ENCODE results near the gene KIF9. TPM values are rescaled to one million over a fixed set of nuclear protein-coding genes. Genes with fewer than 3 reads are reported as not detected.

Gene KIF9
- polyA plus RNA-seq, 1 experiment: 4.0 TPM

DNA sequence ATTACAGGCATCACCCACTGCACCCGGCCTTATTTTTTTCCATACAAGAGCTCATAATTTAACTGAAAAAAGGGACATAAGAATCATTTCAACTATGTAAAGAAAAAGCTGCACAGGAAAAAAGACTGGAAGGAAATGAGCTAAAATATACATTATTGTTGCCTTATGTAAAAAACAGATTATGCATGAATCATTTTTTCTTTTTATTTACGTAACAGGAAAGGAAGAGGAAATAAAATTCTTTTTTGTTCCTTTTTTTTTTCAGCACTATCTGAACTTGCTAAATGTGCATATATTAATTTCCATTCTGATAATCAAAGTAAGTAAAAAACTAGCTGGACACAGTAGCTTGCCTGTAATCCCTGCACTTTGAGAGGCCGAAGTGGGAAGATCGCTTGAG is 12.1 kb downstream of the KIF9 start:
- no peak for DNase-seq (ENCODE audit: low read depth, low spot score)
- Histone ChIP-seq H3K4me3 (ENCODE audit: low read depth, low read length) (no peak overlapping the region), H3K27me3 (ENCODE audit: control insufficient read depth, insufficient read depth, low read length) (no peaks in the 10 kb centered on the region), H3K27ac (ENCODE audit: low read depth, low read length) (no peak overlapping the region), H3K9me3 (ENCODE audit: control insufficient read depth, insufficient read depth, low read length) (no peaks in the 10 kb centered on the region)
- TF ChIP-seq, protein P1, sequence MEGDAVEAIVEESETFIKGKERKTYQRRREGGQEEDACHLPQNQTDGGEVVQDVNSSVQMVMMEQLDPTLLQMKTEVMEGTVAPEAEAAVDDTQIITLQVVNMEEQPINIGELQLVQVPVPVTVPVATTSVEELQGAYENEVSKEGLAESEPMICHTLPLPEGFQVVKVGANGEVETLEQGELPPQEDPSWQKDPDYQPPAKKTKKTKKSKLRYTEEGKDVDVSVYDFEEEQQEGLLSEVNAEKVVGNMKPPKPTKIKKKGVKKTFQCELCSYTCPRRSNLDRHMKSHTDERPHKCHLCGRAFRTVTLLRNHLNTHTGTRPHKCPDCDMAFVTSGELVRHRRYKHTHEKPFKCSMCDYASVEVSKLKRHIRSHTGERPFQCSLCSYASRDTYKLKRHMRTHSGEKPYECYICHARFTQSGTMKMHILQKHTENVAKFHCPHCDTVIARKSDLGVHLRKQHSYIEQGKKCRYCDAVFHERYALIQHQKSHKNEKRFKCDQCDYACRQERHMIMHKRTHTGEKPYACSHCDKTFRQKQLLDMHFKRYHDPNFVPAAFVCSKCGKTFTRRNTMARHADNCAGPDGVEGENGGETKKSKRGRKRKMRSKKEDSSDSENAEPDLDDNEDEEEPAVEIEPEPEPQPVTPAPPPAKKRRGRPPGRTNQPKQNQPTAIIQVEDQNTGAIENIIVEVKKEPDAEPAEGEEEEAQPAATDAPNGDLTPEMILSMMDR (IDR thresholded peaks at IDR 0.05; ENCODE audit: low read depth, low read length): no peak
- ChIA-PET CTCF (interaction anchor here (0.6 to 1.2 kb wide), 3 partner anchors 11 to 335 kb away, joined by 3 read pairs; no protein-coding TSS in a partner anchor), POLR2A (interaction anchor here (0.5 to 1.0 kb wide), 2 partner anchors 24 to 502 kb away, joined by 3 read pairs; no protein-coding TSS in a partner anchor)

DNA sequence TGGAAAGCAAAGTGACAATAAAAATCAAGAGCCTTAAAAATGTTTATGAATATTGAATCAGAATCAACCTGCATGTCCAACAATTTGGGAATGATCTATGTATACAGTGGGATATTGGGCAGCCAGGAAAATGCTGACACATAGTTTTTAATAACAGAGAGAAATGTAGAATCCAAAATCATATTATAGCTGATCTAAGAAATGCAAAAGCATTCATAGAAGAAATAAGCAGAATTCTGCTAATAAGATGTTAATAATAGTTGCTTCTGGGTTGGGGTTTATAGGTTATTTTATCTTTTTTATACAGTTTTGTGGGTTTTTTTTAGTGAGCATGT is 15.1 kb downstream of the KIF9 start:
- CTCF ChIA-PET: interaction anchor here (1.8 kb wide), 1 partner anchor 57 kb away, joined by 5 read pairs; no protein-coding TSS in a partner anchor
- TF ChIP-seq, protein P1 (IDR thresholded peaks at IDR 0.05; ENCODE audit: low read depth, low read length): no peak
- H3K27ac ChIP-seq (ENCODE audit: low read depth, low read length): no peak overlapping the region
- no peak for DNase-seq (ENCODE audit: low read depth, low spot score)
- no peaks in the 10 kb centered on the region for H3K9me3 ChIP-seq (ENCODE audit: control insufficient read depth, insufficient read depth, low read length)
- no peak overlapping the region for H3K4me3 ChIP-seq (ENCODE audit: low read depth, low read length)
- H3K27me3 ChIP-seq (ENCODE audit: control insufficient read depth, insufficient read depth, low read length): peaks cover 2% of the 10 kb centered on the region
- POLR2A ChIA-PET: no interaction called here

DNA sequence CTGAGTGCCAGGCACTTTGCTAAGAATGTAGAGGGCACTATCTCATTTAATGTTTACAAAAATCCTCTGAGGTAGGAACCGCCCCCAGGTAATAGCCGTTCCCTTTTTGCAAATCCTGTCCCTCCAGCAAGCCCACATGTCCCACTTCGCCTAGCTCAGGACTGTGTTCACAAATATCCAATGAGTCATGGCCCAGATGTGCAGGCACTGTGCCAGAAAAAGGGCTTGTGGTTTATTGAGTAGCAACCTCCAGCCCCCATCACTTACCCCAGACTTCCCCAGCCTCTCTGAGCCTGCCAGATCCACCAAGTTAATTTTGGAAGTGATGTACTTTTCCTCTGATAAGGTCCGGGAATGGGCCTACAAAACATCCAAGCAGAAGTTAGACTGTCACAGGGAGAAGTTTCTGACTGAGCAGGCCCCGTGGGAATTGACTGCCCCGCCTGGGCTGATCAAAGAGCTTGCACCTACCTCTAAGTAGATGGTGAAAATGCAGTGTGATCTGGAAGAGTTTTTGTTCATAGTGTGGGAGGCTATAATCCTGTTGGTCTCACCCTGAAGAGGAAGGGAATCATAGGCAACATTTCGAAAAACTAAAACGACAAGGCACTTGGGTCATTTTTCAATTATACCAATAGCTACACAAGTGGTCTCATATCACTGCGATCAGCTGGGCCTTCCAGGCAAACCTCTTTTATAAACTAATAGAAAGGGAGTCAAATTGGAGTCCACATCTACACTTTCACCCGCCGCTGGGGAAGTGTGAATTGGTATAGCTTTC is 15.7 kb downstream of the KIF9 start:
- TF ChIP-seq, protein P1 (IDR thresholded peaks at IDR 0.05; ENCODE audit: low read depth, low read length): no peak
- no peak overlapping the region for H3K27ac ChIP-seq (ENCODE audit: low read depth, low read length)
- ChIA-PET CTCF (interaction anchor here (1.8 kb wide), 1 partner anchor 57 kb away, joined by 5 read pairs; no protein-coding TSS in a partner anchor), POLR2A (interaction anchor here (0.5 to 0.6 kb wide), 2 partner anchors 171 to 290 kb away, joined by 3 read pairs; no protein-coding TSS in a partner anchor)
- H3K4me3 ChIP-seq (ENCODE audit: low read depth, low read length): no peak overlapping the region
- H3K9me3 ChIP-seq (ENCODE audit: control insufficient read depth, insufficient read depth, low read length): no peaks in the 10 kb centered on the region
- DNase-seq (ENCODE audit: low read depth, low spot score): peak; percentile 87
- H3K27me3 ChIP-seq (ENCODE audit: control insufficient read depth, insufficient read depth, low read length): peaks cover 5% of the 10 kb centered on the region

DNA sequence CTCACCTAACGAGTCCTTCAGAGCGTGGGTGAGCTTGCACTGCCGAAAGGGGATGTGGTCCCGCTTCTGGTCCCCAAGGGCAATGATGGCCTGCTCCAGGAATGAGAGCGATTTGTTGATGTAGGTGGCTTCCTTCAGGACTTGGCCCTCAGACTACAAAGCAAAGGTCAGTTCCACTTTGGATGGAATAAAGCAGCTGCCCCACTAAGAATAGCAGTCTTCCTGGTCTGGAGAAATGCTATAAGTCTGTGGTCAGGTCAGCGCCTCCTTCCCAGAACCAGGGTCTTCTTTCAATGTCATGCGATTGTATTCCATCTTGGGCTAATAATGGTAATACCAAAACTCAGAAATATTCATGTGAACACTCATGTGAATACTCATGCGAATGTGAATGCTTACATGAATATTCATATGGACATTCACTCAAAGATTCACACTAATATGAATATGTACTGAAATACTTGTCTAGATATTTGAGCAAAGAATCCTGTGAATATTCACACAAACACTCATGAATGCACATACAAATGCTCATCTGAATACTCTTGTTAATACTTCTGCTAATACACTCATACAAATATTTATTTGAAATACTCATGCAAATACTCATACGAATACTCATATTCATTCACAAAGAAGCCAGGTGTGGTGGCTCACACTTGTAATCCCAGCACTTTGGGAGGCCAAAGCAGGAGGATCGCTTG is 16.7 kb downstream of the KIF9 start:
- CTCF ChIA-PET: interaction anchor here (1.8 kb wide), 1 partner anchor 58 kb away, joined by 5 read pairs; no protein-coding TSS in a partner anchor
- TF ChIP-seq, protein P1 (IDR thresholded peaks at IDR 0.05; ENCODE audit: low read depth, low read length): no peak
- H3K9me3 ChIP-seq (ENCODE audit: control insufficient read depth, insufficient read depth, low read length): no peaks in the 10 kb centered on the region
- DNase-seq (ENCODE audit: low read depth, low spot score): no peak
- POLR2A ChIA-PET: interaction anchor here (0.5 kb wide), 1 partner anchor 170 kb away, joined by 3 read pairs; no protein-coding TSS in a partner anchor
- no peak overlapping the region for H3K4me3 ChIP-seq (ENCODE audit: low read depth, low read length)
- H3K27ac ChIP-seq (ENCODE audit: low read depth, low read length): no peak overlapping the region
- H3K27me3 ChIP-seq (ENCODE audit: control insufficient read depth, insufficient read depth, low read length): peaks cover 6% of the 10 kb centered on the region

DNA sequence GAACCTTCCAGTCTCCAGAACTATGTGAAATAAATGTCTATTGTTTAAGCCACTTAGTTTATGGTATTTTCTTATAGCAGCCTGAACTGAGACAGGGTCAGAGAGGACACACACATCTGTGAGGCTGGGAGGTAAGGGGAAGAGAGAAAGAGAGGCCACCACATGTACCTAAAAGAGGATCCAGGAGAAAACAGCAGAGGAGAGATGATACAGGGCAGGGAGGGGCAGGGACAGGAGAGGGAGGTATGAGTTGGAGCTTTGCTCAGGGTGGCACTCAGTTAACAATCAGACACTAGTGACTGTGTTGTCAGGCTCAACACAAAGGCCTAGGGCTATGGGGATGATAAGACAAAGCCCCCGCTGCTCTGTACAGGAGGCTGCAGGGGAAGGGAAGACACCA is 17.6 kb downstream of the KIF9 start:
- H3K9me3 ChIP-seq (ENCODE audit: control insufficient read depth, insufficient read depth, low read length): no peaks in the 10 kb centered on the region
- H3K27ac ChIP-seq (ENCODE audit: low read depth, low read length): no peak overlapping the region
- peaks cover 6% of the 10 kb centered on the region for H3K27me3 ChIP-seq (ENCODE audit: control insufficient read depth, insufficient read depth, low read length)
- ChIA-PET POLR2A (no interaction called here), CTCF (no interaction called here)
- DNase-seq (ENCODE audit: low read depth, low spot score): no peak
- H3K4me3 ChIP-seq (ENCODE audit: low read depth, low read length): no peak overlapping the region
- TF ChIP-seq, protein P1 (IDR thresholded peaks at IDR 0.05; ENCODE audit: low read depth, low read length): no peak
